K562 (cell line): ENCODE measurements around the gene SLC25A33. TPM values are rescaled to one million over a fixed set of nuclear protein-coding genes. Genes with fewer than 3 reads are reported as not detected.

Experiments
- BCOR ChIP-seq: fragments of 450-650 bp; IDR thresholded peaks from 2 replicates; pipeline ENCODE4 v1.6.1; 2016
- CBFA2T3 ChIP-seq: fragments of 450-650 bp; IDR thresholded peaks from 2 replicates; pipeline ENCODE4 v1.6.1; 2017
- DMBX1 ChIP-seq: fragments of 250-450 bp; sonication (Bioruptor Pico); IDR thresholded peaks from 2 replicates; pipeline ENCODE4 v1.8.0; 2022; ENCODE audit warnings: inconsistent platforms, mild to moderate bottlenecking, moderate library complexity, borderline replicate concordance
- ELF2 ChIP-seq: fragments of 250-450 bp; sonication (Bioruptor Pico); IDR thresholded peaks from 2 replicates; pipeline ENCODE4 v1.5.0; 2021; ENCODE audit warnings: mild to moderate bottlenecking
- HMGXB4 ChIP-seq: sonication (generic); formaldehyde crosslinking; IDR thresholded peaks from 2 replicates; pipeline ENCODE4 v1.8.1; 2023; ENCODE audit warnings: mild to moderate bottlenecking, missing genetic modification reagents
- L3MBTL2 ChIP-seq: fragments of 450-650 bp; IDR thresholded peaks from 2 replicates; pipeline ENCODE4 v1.6.1; 2016; ENCODE audit warnings: mild to moderate bottlenecking, moderate library complexity
- OTX1 ChIP-seq: fragments of 450-650 bp; formaldehyde crosslinking; IDR thresholded peaks from 2 replicates; pipeline ENCODE4 v1.4.0; 2022; ENCODE audit warnings: mild to moderate bottlenecking
- RAD21 ChIP-seq, 2 experiments: fragments of 250-450 bp in 1 of 2; fragments of 450-650 bp in 1 of 2; sonication (Bioruptor Pico) in 1 of 2; formaldehyde crosslinking in 1 of 2; IDR thresholded peaks in 1 of 2; conservative IDR thresholded peaks in 1 of 2; 2 replicates each; pipeline versions ENCODE4 v1.4.0 to v1.8.0; 2020 to 2022; ENCODE audit warnings: mild to moderate bottlenecking in 2 of 2, moderate library complexity in 1 of 2
- RBM34 ChIP-seq: fragments of 200-400 bp; formaldehyde crosslinking; IDR thresholded peaks from 2 replicates; pipeline ENCODE4 v1.6.1; 2018; ENCODE audit warnings: low read length, borderline replicate concordance; ENCODE audit not compliant: insufficient read depth
- RHOXF2B ChIP-seq: fragments of 250-450 bp; sonication (Bioruptor Pico); conservative IDR thresholded peaks from 2 replicates; pipeline ENCODE4 v1.5.1; 2021
- SP2 ChIP-seq: IDR thresholded peaks from 2 replicates; pipeline ENCODE4 v1.6.1; 2011; ENCODE audit warnings: mild to moderate bottlenecking, low read depth, low read length, moderate library complexity; ENCODE audit not compliant: poor library complexity, severe bottlenecking; ENCODE audit errors: extremely low read depth
- ZBTB1 ChIP-seq: sonication (generic); formaldehyde crosslinking; IDR thresholded peaks from 2 replicates; pipeline ENCODE4 v1.8.1; 2023; ENCODE audit warnings: missing genetic modification reagents, low read depth, mild to moderate bottlenecking, borderline replicate concordance
- ZFP30 ChIP-seq: fragments of 250-450 bp; sonication (Bioruptor Pico); IDR thresholded peaks from 2 replicates; pipeline ENCODE4 v1.8.0; 2022; ENCODE audit warnings: moderate library complexity, mild to moderate bottlenecking, inconsistent platforms, borderline replicate concordance
- ZNF124 ChIP-seq: sonication (generic); formaldehyde crosslinking; IDR thresholded peaks from 2 replicates; pipeline ENCODE4 v1.8.1; 2022; ENCODE audit warnings: missing genetic modification reagents
- ZNF263 ChIP-seq: sonication (generic); formaldehyde crosslinking; IDR thresholded peaks from 2 replicates; pipeline ENCODE4 v1.8.0; 2022; ENCODE audit warnings: mild to moderate bottlenecking, missing genetic modification reagents, borderline replicate concordance
- ZNF280B ChIP-seq: fragments of 250-450 bp; sonication (Bioruptor Pico); IDR thresholded peaks from 2 replicates; pipeline ENCODE4 v1.5.1; 2021; ENCODE audit warnings: mild to moderate bottlenecking
- ZNF311 ChIP-seq: fragments of 250-450 bp; sonication (Bioruptor Pico); IDR thresholded peaks from 2 replicates; pipeline ENCODE4 v1.4.0; 2020; ENCODE audit warnings: mild to moderate bottlenecking, moderate library complexity
- ZNF347 ChIP-seq: fragments of 450-650 bp; formaldehyde crosslinking; IDR thresholded peaks from 2 replicates; pipeline ENCODE4 v1.4.0; 2020; ENCODE audit warnings: low read depth, mild to moderate bottlenecking, moderate library complexity
- ZNF589 ChIP-seq: fragments of 200-800 bp; sonication (Bioruptor generic); IDR thresholded peaks from 2 replicates; pipeline ENCODE4 v1.6.1; 2016; ENCODE audit warnings: low read depth, missing genetic modification characterization, missing compliant biosample characterization
- polyA plus RNA-seq, 8 experiments: library from polyadenylated mRNA; depleted of rRNA in 4 of 8; stranded (reverse) in 5 of 8; unstranded in 3 of 8; fragments of >200 nt; fragmentation: Nextera tagmentation in 2 of 8; fragmentation: Illumina TruSeq in 1 of 8; extraction: Ambion mirVana in 2 of 8; extraction: Trizol in 1 of 8; gene quantifications; 2 replicates each; pipeline versions ENCODE4 v1.2.1 to v1.2.3, GENCODE V29; 2011 to 2014; ENCODE audit warnings: inconsistent platforms in 1 of 8, missing spikeins in 1 of 8
- total RNA-seq, 7 experiments: library from RNA; depleted of rRNA in 6 of 7; stranded (reverse); fragments of >200 nt in 6 of 7; fragmentation: Illumina TruSeq in 2 of 7; extraction: Trizol in 2 of 7; gene quantifications; 2 replicates each; pipeline versions ENCODE4 v1.2.1 to v1.2.3, GENCODE V29; 2011 to 2021; ENCODE audit warnings: low replicate concordance in 1 of 7
- TF ChIP-seq, protein P1 (sequence below): fragments of 250-450 bp; sonication (Bioruptor Pico); IDR thresholded peaks from 2 replicates; pipeline ENCODE4 v1.8.0; 2022; ENCODE audit warnings: inconsistent platforms
- TF ChIP-seq, protein P2 (sequence below): fragments of 250-450 bp; sonication (Bioruptor Pico); IDR thresholded peaks from 2 replicates; pipeline ENCODE4 v1.4.0; 2020; ENCODE audit warnings: mild to moderate bottlenecking, moderate library complexity, borderline replicate concordance

Gene SLC25A33
- total and polyA plus RNA-seq, 9 of the 15 experiments (the other 6 are each of a cell fraction or from before 2014, with no cell fraction given) = 3.2 to 23.5 (median 17.5) TPM

GRCh38 chr1:9629445-9630201 is 90.4 kb downstream of the SLC25A33 start (continued):
- TF ChIP-seq DMBX1 (CRISPR knock-in tag) (no peak), CBFA2T3 (no peak), ELF2 (CRISPR knock-in tag) (0 out of 2 replicates have a peak, but pooled peaks have one; percentile 43), RHOXF2B (CRISPR knock-in tag) (no peak), ZNF280B (CRISPR knock-in tag) (no peak), RAD21 (CRISPR knock-in tag; conservative IDR thresholded peaks at IDR 0.05 in 1 of 2, IDR thresholded peaks at IDR 0.05 in 1 of 2) (no peak), ZNF311 (CRISPR knock-in tag) (no peak), SP2 (no peak), BCOR (peak; percentile 99), L3MBTL2 (no peak), ZNF347 (CRISPR knock-in tag) (no peak), ZNF589 (CRISPR knock-in tag) (no peak), ZFP30 (CRISPR knock-in tag) (no peak), ZNF263 (CRISPR knock-in tag) (peak; percentile 98), ZNF124 (CRISPR knock-in tag) (no peak), OTX1 (no peak), ZBTB1 (no peak), RBM34 (no peak), HMGXB4 (CRISPR knock-in tag) (no peak)
- TF ChIP-seq, protein P1, sequence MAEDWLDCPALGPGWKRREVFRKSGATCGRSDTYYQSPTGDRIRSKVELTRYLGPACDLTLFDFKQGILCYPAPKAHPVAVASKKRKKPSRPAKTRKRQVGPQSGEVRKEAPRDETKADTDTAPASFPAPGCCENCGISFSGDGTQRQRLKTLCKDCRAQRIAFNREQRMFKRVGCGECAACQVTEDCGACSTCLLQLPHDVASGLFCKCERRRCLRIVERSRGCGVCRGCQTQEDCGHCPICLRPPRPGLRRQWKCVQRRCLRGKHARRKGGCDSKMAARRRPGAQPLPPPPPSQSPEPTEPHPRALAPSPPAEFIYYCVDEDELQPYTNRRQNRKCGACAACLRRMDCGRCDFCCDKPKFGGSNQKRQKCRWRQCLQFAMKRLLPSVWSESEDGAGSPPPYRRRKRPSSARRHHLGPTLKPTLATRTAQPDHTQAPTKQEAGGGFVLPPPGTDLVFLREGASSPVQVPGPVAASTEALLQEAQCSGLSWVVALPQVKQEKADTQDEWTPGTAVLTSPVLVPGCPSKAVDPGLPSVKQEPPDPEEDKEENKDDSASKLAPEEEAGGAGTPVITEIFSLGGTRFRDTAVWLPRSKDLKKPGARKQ (CRISPR knock-in tag) = no peak
- TF ChIP-seq, protein P2, sequence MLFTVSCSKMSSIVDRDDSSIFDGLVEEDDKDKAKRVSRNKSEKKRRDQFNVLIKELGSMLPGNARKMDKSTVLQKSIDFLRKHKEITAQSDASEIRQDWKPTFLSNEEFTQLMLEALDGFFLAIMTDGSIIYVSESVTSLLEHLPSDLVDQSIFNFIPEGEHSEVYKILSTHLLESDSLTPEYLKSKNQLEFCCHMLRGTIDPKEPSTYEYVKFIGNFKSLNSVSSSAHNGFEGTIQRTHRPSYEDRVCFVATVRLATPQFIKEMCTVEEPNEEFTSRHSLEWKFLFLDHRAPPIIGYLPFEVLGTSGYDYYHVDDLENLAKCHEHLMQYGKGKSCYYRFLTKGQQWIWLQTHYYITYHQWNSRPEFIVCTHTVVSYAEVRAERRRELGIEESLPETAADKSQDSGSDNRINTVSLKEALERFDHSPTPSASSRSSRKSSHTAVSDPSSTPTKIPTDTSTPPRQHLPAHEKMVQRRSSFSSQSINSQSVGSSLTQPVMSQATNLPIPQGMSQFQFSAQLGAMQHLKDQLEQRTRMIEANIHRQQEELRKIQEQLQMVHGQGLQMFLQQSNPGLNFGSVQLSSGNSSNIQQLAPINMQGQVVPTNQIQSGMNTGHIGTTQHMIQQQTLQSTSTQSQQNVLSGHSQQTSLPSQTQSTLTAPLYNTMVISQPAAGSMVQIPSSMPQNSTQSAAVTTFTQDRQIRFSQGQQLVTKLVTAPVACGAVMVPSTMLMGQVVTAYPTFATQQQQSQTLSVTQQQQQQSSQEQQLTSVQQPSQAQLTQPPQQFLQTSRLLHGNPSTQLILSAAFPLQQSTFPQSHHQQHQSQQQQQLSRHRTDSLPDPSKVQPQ (CRISPR knock-in tag) = no peak
